Colonic mucosa (tissue), 4 donors: Measurements from ENCODE around the gene NCSTN. TPM values are rescaled to one million over a fixed set of nuclear protein-coding genes. Genes with fewer than 3 reads are reported as not detected.

Experiments used
- DNase-seq: peaks from one replicate; pipeline ENCODE4 v3.0.0-alpha.2; 2020
- H3K27ac ChIP-seq: fragments of 200-600 bp; one replicate; pipeline ENCODE4 v1.8.0; 2021
- H3K27me3 ChIP-seq: fragments of 200-600 bp; one replicate; pipeline ENCODE4 v1.8.0; 2021
- H3K36me3 ChIP-seq: fragments of 200-600 bp; one replicate; pipeline ENCODE4 v1.8.0; 2021
- H3K4me1 ChIP-seq: fragments of 200-600 bp; one replicate; pipeline ENCODE4 v1.8.0; 2021; ENCODE audit warnings: mild to moderate bottlenecking
- H3K4me3 ChIP-seq: fragments of 200-600 bp; one replicate; pipeline ENCODE4 v1.8.0; 2021
- H3K9ac ChIP-seq, 2 donors: one replicate each; pipeline ENCODE4 v1.7.0; 2013; ENCODE audit warnings: control low read depth in 2 of 2, low read depth in 2 of 2, low read length in 2 of 2
- H3K9me3 ChIP-seq: fragments of 200-600 bp; one replicate; pipeline ENCODE4 v1.8.0; 2021
- intact Hi-C: fragments of 100-400 bp; cut with DNase I; formaldehyde crosslinking; loops from one replicate; pipeline ENCODE4 v1.14.1; 2022
- total RNA-seq, 2 donors: library from RNA; stranded (reverse); fragmentation: NEBNext Ultra II Directional in 1 of 2; extraction: Animal tissue kit (Norgen Biotek cat#: 25700) in 1 of 2; gene quantifications; one replicate each; pipeline ENCODE4 v1.2.1, GENCODE V29; 2021
- TF ChIP-seq, protein P1 (sequence below): fragments of 200-600 bp; IDR thresholded peaks from one replicate; pipeline ENCODE4 v1.8.0; 2022; ENCODE audit warnings: antibody characterized with exemption, mild to moderate bottlenecking
- donor health status: healthy.
- donor health status: DM: no; HTN: no; CAD: no.
- donor health status: DM: no; HTN: no; CAD: no.

Gene NCSTN
- total RNA-seq, 2 donors from 2014 or later, result 83.5 to 88.0 TPM

GRCh38 chr1:160357286-160358002 is 14.3 kb downstream of the NCSTN start:
- H3K4me3 ChIP-seq, result no peak overlapping the region

DNA sequence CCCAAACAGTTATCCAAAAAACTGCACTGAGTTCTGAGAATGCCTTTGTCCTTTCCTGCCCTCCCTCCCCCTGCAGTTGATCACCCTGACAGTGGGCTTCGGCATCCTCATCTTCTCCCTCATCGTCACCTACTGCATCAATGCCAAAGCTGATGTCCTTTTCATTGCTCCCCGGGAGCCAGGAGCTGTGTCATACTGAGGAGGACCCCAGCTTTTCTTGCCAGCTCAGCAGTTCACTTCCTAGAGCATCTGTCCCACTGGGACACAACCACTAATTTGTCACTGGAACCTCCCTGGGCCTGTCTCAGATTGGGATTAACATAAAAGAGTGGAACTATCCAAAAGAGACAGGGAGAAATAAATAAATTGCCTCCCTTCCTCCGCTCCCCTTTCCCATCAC is 14.9 kb downstream of the NCSTN start:
- Histone ChIP-seq H3K27me3 (no peaks in the 10 kb centered on the region), H3K36me3 (peaks cover 31% of the 10 kb centered on the region), H3K9me3 (no peaks in the 10 kb centered on the region), H3K27ac (no peak overlapping the region), H3K4me1 (no peaks in the 10 kb centered on the region), H3K9ac (no peak overlapping the region), H3K4me3 (no peak overlapping the region)
- DNase-seq, result no peak
- intact Hi-C loops, result no loop called here
- TF ChIP-seq, protein P1, sequence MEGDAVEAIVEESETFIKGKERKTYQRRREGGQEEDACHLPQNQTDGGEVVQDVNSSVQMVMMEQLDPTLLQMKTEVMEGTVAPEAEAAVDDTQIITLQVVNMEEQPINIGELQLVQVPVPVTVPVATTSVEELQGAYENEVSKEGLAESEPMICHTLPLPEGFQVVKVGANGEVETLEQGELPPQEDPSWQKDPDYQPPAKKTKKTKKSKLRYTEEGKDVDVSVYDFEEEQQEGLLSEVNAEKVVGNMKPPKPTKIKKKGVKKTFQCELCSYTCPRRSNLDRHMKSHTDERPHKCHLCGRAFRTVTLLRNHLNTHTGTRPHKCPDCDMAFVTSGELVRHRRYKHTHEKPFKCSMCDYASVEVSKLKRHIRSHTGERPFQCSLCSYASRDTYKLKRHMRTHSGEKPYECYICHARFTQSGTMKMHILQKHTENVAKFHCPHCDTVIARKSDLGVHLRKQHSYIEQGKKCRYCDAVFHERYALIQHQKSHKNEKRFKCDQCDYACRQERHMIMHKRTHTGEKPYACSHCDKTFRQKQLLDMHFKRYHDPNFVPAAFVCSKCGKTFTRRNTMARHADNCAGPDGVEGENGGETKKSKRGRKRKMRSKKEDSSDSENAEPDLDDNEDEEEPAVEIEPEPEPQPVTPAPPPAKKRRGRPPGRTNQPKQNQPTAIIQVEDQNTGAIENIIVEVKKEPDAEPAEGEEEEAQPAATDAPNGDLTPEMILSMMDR, result no peak

More at GRCh38 chr1:160357286-160358002, 14.3 kb downstream of the NCSTN start:
- no peak overlapping the region for H3K9ac ChIP-seq
- H3K9me3 ChIP-seq, result no peaks in the 10 kb centered on the region
- peaks cover 33% of the 10 kb centered on the region for H3K36me3 ChIP-seq
- TF ChIP-seq, protein P1, result no peak
- H3K27ac ChIP-seq, result no peak overlapping the region
- H3K27me3 ChIP-seq, result no peaks in the 10 kb centered on the region
- no peak for DNase-seq
- no peaks in the 10 kb centered on the region for H3K4me1 ChIP-seq
- intact Hi-C loops, result no loop called here

DNA sequence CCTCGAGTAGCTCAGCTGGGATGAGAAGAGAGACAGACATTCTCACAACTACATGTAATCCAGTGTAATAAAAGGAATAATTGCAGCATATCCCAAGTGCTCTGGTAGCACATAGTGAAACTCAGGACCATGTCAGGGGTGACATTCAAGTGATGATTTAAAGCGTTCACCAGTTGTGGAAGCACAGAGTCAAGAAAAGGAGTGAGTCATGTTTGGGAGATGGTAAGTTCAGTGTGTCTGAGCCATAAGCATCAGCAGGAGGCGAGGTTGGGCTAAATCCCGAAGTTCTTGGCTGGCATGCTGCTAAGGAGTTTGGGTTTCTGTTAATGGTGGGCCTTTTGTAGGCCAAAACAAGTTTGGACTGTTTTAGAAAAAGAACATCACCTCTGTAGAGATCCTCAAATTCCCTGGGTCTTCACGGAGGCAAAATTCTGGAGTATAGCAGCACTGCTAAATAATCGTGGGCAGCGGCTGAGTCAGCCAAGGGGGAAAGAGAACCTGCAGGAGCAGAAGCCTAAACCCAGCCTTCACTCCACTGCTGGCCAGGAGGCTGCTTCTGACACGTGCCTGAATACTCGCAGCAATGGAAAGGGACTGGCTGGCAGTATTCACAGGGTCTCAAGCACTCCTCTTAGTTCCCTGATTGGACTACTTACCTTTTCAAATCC is 16.5 kb downstream of the NCSTN start:
- Histone ChIP-seq H3K4me3 (no peak overlapping the region), H3K9ac (no peak overlapping the region), H3K27ac (no peak overlapping the region), H3K36me3 (peaks cover 22% of the 10 kb centered on the region), H3K4me1 (no peaks in the 10 kb centered on the region), H3K27me3 (no peaks in the 10 kb centered on the region), H3K9me3 (no peaks in the 10 kb centered on the region)
- TF ChIP-seq, protein P1, result no peak
- intact Hi-C loops, result no loop called here
- no peak for DNase-seq

DNA sequence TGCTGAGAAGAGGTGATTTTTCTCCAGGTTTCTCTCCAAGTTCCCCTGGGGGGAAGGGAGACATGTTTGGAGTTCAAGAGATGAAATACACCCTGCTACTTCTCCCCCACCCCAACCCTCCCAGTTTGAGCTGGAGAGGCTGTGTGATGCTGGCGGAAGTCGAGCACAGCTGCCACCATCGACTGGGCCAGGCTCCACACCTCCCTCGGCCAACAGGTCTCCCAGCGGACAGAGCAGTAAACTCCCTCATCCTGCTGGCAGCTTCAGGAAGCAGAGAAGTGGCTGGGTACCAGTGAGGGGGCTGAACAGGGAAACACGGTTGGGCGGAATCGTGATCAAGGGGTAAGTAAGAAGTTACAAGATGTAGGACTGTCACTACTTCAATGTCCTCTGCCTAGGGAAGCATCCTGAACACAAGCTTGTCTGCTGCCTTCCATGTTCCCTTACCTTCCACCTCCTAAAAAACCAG is 17.1 kb downstream of the NCSTN start:
- no peak overlapping the region for H3K4me3 ChIP-seq
- DNase-seq, result no peak

DNA sequence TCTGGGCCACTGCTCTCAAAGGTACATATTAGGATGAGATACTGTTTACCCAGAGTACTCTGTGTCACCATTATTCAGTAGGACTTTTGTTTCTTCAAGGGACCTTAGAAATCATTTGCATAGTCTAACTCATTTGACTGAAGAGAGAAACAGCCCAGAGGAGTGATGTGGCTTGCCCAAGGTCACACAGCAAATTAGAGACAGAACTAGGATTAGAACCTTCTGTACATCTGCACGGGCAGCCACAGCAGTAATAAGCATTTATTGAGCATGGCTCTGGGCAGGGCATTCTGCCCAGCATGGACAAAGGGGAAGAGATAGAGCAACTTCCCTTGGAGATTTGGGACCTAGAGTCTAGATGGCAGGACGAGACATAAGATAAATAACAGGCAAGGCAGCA is 18.0 kb downstream of the NCSTN start:
- intact Hi-C loops, result no loop called here
- H3K27ac ChIP-seq, result no peak overlapping the region
- no peak overlapping the region for H3K9ac ChIP-seq
- no peak for DNase-seq
- H3K4me3 ChIP-seq, result no peak overlapping the region
- no peaks in the 10 kb centered on the region for H3K4me1 ChIP-seq
- TF ChIP-seq, protein P1, result no peak
- H3K9me3 ChIP-seq, result no peaks in the 10 kb centered on the region
- no peaks in the 10 kb centered on the region for H3K27me3 ChIP-seq
- peaks cover 16% of the 10 kb centered on the region for H3K36me3 ChIP-seq

More for the DNA sequence above, 17.1 kb downstream of the NCSTN start:
- Histone ChIP-seq H3K27ac (no peak overlapping the region), H3K9me3 (no peaks in the 10 kb centered on the region), H3K4me1 (no peaks in the 10 kb centered on the region), H3K27me3 (no peaks in the 10 kb centered on the region), H3K36me3 (peaks cover 17% of the 10 kb centered on the region), H3K9ac (no peak overlapping the region)
- intact Hi-C loops, result no loop called here
- TF ChIP-seq, protein P1, result no peak
